ENCODE measurements around the gene GRIN1. TPM values are rescaled to one million over a fixed set of nuclear protein-coding genes. Genes with fewer than 3 reads are reported as not detected.

GRIN1 gene
- polyA plus RNA-seq, 3 donors from 2014 or later: not detected

DNA sequence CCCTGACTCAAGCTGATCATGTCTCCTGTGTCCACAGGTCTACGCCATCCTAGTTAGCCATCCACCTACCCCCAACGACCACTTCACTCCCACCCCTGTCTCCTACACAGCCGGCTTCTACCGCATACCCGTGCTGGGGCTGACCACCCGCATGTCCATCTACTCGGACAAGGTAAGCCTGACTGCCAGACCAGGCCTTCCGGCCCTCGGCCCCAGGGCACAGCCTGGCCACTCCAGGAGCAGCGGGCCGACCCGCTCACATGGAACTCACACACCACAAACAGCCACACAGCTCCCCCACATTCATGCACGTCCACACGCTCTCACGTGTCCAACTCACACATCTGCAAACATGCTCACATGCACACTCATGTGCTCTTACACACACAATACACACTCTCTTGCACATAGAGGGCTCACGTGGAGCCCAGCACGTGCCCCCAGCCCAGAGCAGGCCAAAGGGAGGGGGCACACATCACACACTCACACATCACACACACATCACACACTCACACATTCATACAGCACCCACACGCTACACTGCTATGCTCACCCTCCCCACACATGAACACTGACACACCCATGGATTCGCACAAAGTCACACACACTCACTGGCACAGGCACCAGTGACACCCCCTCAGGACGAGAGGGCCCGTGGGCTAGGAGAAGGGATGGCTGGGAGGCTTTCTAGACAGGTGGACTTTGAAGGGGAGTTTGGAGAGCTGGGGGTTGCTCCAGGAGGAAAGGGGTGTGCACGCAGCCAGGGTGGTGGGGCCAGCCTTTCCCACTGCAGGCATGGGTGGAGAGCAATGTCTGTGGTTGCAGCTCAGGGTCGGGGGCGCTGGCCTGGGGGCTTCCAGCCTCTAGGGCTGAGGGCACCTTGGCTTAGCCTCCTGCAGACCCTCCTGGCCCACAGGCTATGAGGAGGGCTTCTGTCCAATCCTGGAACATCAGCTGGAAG, 3.3 kb downstream of the GRIN1 start:
- H3K4me3 Mint-ChIP-seq: peak overlapping the region in 1 of 5 donors; percentile 30
- H3K9me3 Mint-ChIP-seq: no peaks in the 10 kb centered on the region
- DNase-seq: no peak
- H3K27me3 Mint-ChIP-seq (ENCODE audit: low read depth in 3 of 3): peaks cover 15 to 23% (median 15%) of the 10 kb centered on the region in 3 donors
- no peaks in the 10 kb centered on the region for H3K36me3 Mint-ChIP-seq
- peaks cover 0 to 2% of the 10 kb centered on the region in 2 donors for H3K4me1 Mint-ChIP-seq
- peak overlapping the region in 1 of 6 donors; percentile 73 for H3K27ac Mint-ChIP-seq

DNA sequence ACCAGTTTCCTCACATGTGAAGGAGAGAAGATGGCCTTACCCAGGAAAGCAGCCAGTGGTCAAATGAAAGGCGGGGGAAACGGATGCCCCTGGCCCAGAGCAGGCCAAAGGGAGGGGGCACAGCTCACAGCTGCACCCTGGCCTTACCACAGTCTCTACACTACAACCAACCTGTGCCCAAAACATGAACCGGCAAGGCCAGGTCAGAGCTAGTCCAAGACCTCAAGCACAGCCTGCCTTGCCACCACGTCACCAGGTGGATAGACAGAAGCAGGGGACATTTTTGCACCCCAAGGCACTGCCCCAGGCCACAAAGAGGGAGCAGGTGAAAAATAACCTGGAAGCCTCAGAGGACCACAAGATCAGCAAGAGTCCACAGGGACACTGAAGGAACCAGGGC, 4.5 kb downstream of the GRIN1 start:
- H3K4me3 Mint-ChIP-seq: no peak overlapping the region
- H3K27ac Mint-ChIP-seq: no peak overlapping the region
- peaks cover 11 to 18% (median 15%) of the 10 kb centered on the region in 3 donors for H3K27me3 Mint-ChIP-seq (ENCODE audit: low read depth in 3 of 3)
- H3K36me3 Mint-ChIP-seq: no peaks in the 10 kb centered on the region
- H3K4me1 Mint-ChIP-seq: peaks cover 0 to 2% of the 10 kb centered on the region in 2 donors
- DNase-seq: no peak
- no peaks in the 10 kb centered on the region for H3K9me3 Mint-ChIP-seq

DNA sequence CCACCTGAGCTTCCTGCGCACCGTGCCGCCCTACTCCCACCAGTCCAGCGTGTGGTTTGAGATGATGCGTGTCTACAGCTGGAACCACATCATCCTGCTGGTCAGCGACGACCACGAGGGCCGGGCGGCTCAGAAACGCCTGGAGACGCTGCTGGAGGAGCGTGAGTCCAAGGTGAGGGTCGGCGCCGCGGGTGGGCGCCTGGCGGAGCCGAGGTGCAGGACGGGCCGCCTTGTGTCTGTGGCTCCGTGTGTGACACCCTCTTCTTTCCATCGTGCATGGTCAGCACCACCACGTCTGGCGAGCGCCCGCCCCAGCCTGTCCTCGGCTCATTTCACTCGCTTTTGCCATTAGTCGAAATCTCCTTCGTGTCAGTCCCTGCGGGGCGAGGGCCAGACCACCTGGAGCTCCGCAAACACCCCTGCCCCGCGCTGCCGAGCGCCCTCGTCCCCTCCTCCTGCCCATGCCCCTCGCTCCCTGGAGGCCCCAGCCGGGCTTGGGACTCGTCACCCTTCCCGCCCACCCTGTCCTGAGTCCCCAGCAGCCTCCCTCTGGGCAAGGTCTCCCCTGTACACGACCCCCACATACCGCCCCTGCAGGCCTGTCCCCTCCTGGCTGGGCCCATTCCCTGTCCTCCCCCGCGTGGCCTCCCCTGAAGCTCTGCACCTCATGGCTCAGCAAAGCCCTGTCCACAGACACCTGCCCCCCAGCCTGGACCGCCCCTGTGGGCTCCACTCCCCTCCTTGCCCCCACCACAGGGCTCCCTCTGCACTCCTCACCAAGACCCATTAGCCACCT, 7.0 kb downstream of the GRIN1 start:
- Mint-ChIP-seq H3K9me3 (no peaks in the 10 kb centered on the region), H3K27ac (no peak overlapping the region), H3K27me3 (ENCODE audit: low read depth in 3 of 3) (peaks cover 6 to 9% (median 8%) of the 10 kb centered on the region in 3 donors), H3K36me3 (no peaks in the 10 kb centered on the region), H3K4me3 (no peak overlapping the region), H3K4me1 (no peaks in the 10 kb centered on the region)
- no peak for DNase-seq

DNA sequence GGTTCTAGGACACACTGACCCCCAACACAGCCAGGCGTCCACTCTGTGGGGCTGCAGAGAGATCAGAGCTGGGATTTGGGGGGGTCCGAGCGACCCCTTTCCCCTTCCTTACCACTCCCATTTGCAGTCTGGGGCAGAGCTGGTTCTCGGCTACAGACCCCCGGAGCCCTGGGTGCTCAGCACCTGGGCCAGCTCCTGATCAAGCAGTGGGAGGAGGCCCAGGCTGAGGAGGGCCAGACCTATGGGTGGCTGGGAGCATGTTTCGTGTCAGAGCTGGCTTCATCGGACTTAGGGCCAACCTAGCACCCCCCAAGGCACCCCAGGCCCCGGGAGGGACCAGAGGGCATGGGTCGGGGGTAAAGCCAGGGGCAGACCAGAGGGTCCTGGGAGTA, 7.6 kb downstream of the GRIN1 start:
- Mint-ChIP-seq H3K4me3 (no peak overlapping the region), H3K36me3 (no peaks in the 10 kb centered on the region), H3K27me3 (ENCODE audit: low read depth in 3 of 3) (peaks cover 5 to 8% (median 6%) of the 10 kb centered on the region in 3 donors), H3K9me3 (no peaks in the 10 kb centered on the region), H3K4me1 (no peaks in the 10 kb centered on the region), H3K27ac (no peak overlapping the region)
- DNase-seq: no peak

DNA sequence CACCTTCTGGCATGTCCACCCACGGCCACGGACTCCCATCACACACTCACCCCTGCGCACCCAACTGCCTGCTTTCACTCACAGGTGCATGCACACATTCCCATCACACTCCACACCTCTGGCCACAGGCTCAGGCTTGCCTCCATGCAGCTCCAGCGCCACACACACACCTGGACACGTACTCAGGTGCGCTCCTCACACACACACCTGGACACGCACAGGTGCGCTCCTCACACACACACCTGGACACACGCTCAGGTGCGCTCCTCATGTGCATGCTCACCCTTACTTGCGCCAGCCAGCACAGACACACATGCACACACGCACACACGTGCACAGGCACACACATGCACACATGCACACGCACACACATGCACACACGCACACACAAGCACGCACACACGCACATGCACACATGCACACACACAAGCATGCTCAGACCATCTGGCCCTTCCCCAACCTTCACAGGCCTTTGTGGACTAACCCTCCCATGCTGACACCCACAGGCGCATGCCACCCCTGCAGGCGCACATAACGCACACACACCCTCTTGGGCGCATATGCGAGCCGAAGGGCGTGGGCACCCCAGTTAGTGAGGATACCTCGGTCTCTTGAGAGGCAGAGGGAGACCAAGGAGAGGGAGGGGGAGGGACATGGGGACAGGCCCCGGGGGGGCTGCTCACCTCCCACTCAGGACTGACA, 8.3 kb downstream of the GRIN1 start:
- DNase-seq: no peak
- Mint-ChIP-seq H3K9me3 (no peaks in the 10 kb centered on the region), H3K4me3 (no peak overlapping the region), H3K27ac (no peak overlapping the region), H3K36me3 (no peaks in the 10 kb centered on the region), H3K27me3 (ENCODE audit: low read depth in 3 of 3) (peaks cover 2 to 8% (median 4%) of the 10 kb centered on the region in 3 donors), H3K4me1 (no peaks in the 10 kb centered on the region)

DNA sequence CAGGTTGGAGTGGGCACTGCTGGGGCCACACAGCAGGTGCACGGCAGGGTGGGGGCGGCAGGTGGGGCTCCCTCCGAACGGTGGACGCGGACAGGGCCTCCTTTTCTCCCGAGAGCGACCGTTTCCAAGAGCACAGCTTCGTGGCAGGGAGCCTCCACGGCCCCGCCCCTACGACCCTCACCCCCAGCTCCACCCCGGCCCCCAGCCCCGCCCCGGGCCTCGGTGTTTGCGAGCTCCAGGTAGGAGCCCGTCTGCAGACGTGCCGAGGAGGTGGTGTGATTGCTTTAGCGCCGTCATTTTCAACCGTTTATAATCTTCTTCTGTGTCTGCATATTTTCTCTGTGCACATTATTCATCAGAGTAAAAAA, 8.8 kb downstream of the GRIN1 start:
- H3K9me3 Mint-ChIP-seq: no peaks in the 10 kb centered on the region
- H3K27me3 Mint-ChIP-seq (ENCODE audit: low read depth in 3 of 3): peaks cover 0 to 8% (median 2%) of the 10 kb centered on the region in 3 donors
- no peak overlapping the region for H3K27ac Mint-ChIP-seq
- H3K4me1 Mint-ChIP-seq: no peaks in the 10 kb centered on the region
- H3K36me3 Mint-ChIP-seq: no peaks in the 10 kb centered on the region
- H3K4me3 Mint-ChIP-seq: no peak overlapping the region
- DNase-seq: no peak

DNA sequence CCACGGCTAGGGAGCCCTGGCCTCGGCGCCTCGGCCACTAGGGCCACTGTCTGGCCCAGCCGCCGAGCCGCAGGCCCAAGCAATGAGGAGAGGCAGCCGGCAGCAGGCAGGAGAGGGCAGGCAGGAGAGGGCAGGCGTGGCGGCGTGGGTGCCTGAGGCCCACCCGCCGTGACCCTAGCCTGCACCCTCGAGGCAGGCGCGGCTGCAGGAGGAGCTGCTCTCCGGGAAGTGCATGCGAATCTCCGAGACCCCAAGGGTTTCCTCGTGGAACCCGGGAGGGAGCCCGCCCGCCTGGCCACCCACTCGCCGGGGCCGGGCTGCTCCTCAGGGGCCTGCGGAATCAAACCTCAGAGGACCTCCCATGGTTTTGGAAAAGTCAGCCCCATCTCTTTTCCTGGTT, 9.3 kb downstream of the GRIN1 start:
- Mint-ChIP-seq H3K36me3 (no peaks in the 10 kb centered on the region), H3K4me1 (no peaks in the 10 kb centered on the region), H3K4me3 (no peak overlapping the region), H3K9me3 (no peaks in the 10 kb centered on the region), H3K27me3 (ENCODE audit: low read depth in 3 of 3) (peaks cover 0 to 6% (median 2%) of the 10 kb centered on the region in 3 donors), H3K27ac (no peak overlapping the region)
- no peak for DNase-seq

DNA sequence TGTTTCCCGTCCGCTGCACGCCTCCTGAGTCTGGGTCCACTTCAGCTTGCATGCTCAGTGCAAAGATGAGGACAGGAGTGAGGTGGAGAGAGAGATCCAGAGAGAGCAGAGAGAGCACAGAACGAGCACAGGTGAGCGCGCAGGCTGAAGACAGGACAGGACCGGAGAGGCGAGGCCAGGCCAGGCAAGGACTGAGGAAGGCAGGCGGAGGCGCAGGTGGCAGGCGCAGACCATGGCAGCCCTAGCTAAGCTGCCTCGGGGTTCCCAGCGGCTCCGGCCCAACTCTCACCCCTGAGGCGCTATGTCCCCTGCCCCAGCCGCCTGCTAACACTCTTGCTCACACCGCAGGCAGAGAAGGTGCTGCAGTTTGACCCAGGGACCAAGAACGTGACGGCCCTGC, 9.7 kb downstream of the GRIN1 start:
- Mint-ChIP-seq H3K4me1 (no peaks in the 10 kb centered on the region), H3K27ac (no peak overlapping the region), H3K9me3 (no peaks in the 10 kb centered on the region), H3K27me3 (ENCODE audit: low read depth in 3 of 3) (peaks cover 0 to 5% (median 2%) of the 10 kb centered on the region in 3 donors), H3K4me3 (no peak overlapping the region), H3K36me3 (no peaks in the 10 kb centered on the region)
- no peak for DNase-seq

DNA sequence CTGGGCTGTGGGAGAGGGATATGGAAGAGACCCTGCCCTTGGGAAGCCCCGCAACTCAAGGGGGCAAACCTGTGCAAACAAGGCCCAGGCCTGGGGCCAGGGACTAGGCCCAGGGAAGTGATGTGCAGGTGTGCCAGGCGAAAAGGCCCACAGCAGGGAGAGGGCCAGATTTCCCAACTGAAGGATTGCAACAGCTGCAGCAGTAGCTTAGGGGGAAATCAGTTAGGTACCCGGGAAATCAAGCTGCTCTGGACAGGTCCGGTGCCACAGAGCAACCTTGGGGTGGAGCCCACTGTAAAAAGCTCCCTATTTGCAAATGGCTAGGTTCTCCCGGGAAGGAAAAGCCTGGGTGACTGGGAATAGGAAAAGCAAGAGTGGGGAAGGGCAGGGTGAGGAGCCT, 10.4 kb downstream of the GRIN1 start:
- Mint-ChIP-seq H3K27me3 (ENCODE audit: low read depth in 3 of 3) (peaks cover 0 to 5% (median 2%) of the 10 kb centered on the region in 3 donors), H3K4me1 (no peaks in the 10 kb centered on the region), H3K27ac (no peak overlapping the region), H3K4me3 (no peak overlapping the region), H3K36me3 (no peaks in the 10 kb centered on the region), H3K9me3 (no peaks in the 10 kb centered on the region)
- no peak for DNase-seq

DNA sequence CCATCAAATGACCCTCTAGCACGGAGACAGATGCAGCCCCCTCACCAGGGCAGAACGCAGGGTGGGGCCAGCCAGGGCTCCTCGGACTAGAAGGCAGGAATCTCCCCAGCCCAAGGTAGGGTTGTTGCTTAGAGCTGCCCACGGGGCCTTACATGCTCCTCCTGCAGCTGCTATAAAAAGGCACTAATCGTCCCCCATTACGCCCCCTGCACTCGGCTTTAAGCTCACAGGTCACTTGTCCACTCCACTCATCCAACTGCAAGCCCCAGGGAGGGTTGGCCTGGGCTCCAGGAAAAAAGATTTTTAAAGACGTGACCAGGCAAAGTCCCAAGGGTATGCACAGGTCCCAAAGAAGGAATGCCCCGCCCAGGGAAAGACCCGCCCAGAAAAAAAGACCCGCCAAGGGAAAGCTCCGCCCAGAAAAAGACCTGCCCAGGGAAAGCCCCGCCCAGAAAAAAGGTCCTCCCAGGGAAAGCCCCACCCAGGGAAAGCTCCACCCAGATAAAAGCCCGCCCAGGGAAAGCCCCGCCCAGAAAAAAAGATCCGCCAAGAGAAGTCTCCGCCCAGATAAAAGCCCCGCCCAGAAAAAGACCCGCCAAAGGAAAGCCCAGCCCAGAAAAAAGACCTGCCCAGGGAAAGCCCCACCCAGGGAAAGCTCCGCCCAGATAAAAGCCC, 11.1 kb downstream of the GRIN1 start:
- Mint-ChIP-seq H3K36me3 (no peaks in the 10 kb centered on the region), H3K4me3 (no peak overlapping the region), H3K9me3 (no peaks in the 10 kb centered on the region), H3K4me1 (no peaks in the 10 kb centered on the region), H3K27me3 (ENCODE audit: low read depth in 3 of 3) (peaks cover 0 to 5% (median 2%) of the 10 kb centered on the region in 3 donors), H3K27ac (no peak overlapping the region)
- DNase-seq: no peak

DNA sequence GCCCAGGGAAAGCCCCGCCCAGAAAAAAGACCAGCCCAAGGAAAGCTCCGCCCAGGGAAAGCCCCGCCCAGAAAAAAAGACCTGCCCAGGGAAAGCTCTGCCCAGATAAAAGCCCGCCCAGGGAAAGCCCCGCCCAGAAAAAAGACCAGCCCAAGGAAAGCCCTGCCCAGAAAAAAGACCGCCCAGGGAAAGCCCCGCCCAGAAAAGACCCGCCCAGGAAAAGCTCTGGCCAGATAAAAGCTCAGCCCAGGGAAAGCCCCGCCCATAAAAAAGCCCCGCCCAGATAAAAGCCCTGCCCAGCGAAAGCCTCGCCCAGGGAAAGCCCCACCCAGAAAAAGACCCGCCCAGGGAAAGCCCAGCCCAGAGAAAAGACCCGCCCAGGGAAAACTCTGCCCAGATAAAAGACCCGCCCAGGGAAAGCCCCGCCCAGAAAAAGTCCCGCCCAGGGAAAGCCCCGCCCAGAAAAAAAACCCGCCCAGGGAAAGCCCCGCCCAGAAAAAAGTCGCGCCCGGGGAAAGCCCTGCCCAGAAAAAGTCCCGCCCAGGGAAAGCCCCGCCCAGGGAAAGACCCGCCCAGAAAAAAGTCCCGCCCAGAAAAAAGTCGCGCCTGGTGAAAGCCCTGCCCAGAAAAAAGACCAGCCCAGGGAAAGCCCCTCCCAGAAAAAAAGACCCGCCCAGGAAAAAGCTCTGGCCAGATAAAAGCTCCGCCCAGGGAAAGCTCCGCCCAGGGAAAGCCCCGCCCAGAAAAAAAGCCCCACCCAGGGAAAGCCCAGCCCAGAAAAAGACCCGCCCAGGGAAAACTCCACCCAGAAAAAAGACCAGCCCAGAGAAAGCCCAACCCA, 11.9 kb downstream of the GRIN1 start:
- no peak for DNase-seq
- peaks cover 0 to 5% (median 1%) of the 10 kb centered on the region in 3 donors for H3K27me3 Mint-ChIP-seq (ENCODE audit: low read depth in 3 of 3)
- H3K36me3 Mint-ChIP-seq: no peaks in the 10 kb centered on the region
- H3K27ac Mint-ChIP-seq: no peak overlapping the region
- H3K4me3 Mint-ChIP-seq: no peak overlapping the region
- H3K9me3 Mint-ChIP-seq: no peaks in the 10 kb centered on the region
- no peaks in the 10 kb centered on the region for H3K4me1 Mint-ChIP-seq

DNA sequence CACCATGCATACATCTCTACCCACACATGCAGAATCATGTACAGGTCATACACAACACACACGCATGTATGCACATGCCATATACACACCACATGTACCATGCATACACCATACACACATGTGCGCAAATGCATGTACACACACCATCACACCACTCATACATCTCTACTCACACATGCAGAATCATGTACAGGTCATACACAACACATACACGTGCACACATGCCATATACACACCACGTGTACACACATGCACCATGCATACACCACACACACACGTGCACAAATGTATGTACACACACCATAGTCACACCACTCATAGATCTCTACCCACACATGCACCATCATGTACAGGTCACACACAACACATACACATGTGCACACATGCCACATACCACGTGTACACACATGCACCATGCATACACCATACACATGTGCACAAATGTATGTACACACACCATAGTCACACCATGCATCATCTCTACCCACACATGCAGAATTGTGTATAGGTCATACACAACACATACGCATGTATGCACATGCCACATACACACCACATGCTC, 14.0 kb downstream of the GRIN1 start:
- Mint-ChIP-seq H3K27ac (no peak overlapping the region), H3K9me3 (no peaks in the 10 kb centered on the region), H3K36me3 (no peaks in the 10 kb centered on the region), H3K4me1 (peaks cover 0 to 9% of the 10 kb centered on the region in 2 donors), H3K27me3 (ENCODE audit: low read depth in 3 of 3) (peaks cover 2 to 6% (median 4%) of the 10 kb centered on the region in 3 donors), H3K4me3 (no peak overlapping the region)
- no peak for DNase-seq

Data from immature natural killer cell (primary cell).